A549 (cell line): ENCODE measurements around the gene F8.

ENCODE experiments used
- CBX8 ChIP-seq: fragments of 200-600 bp; sonication (generic); IDR thresholded peaks from 2 replicates; pipeline ENCODE4 v1.6.1; 2016
- CEBPB ChIP-seq, 2 experiments: fragments of >200 bp in 1 of 2; sonication (Bioruptor Twin) in 1 of 2; formaldehyde crosslinking in 1 of 2; IDR thresholded peaks; 2 replicates each; pipeline ENCODE4 v1.6.1; 2012 to 2016
- CTCF ChIP-seq: fragments of >200 bp; sonication (Bioruptor Twin); formaldehyde crosslinking; IDR thresholded peaks from 3 replicates; pipeline ENCODE4 v1.5.1; 2016
- JUNB ChIP-seq: fragments of >200 bp; sonication (Bioruptor Twin); formaldehyde crosslinking; IDR thresholded peaks from 2 replicates; pipeline ENCODE4 v1.6.1; 2016
- KDM1A ChIP-seq: fragments of 200-600 bp; sonication (generic); IDR thresholded peaks from 2 replicates; pipeline ENCODE4 v1.6.1; 2016; ENCODE audit warnings: low read depth, mild to moderate bottlenecking
- PBX3 ChIP-seq: IDR thresholded peaks from 2 replicates; pipeline ENCODE4 v1.6.1; 2012
- POLR2A ChIP-seq: IDR thresholded peaks from 2 replicates; pipeline ENCODE4 v1.6.1; 2012; ENCODE audit warnings: mild to moderate bottlenecking, low read length
- RAD21 ChIP-seq, 2 experiments: fragments of >200 bp in 1 of 2; sonication (Bioruptor Twin) in 1 of 2; formaldehyde crosslinking in 1 of 2; IDR thresholded peaks in 1 of 2; conservative IDR thresholded peaks in 1 of 2; 2 replicates in 1 of 2; 3 replicates in 1 of 2; pipeline ENCODE4 v1.6.1; 2012 to 2018; ENCODE audit warnings: inconsistent platforms in 1 of 2
- RFX5 ChIP-seq: fragments of 450-650 bp; IDR thresholded peaks from 2 replicates; pipeline ENCODE4 v1.7.1; 2014; ENCODE audit warnings: antibody characterized with exemption, mild to moderate bottlenecking, moderate library complexity
- SMC3 ChIP-seq: fragments of >200 bp; sonication (Bioruptor Twin); formaldehyde crosslinking; IDR thresholded peaks from 3 replicates; pipeline ENCODE4 v1.6.1; 2018; ENCODE audit warnings: inconsistent platforms
- TP53 ChIP-seq: fragments of 250-450 bp; sonication (Bioruptor Pico); IDR thresholded peaks from 2 replicates; pipeline ENCODE4 v1.5.0; 2021; ENCODE audit warnings: mild to moderate bottlenecking, moderate library complexity
- ZC3H11A ChIP-seq: fragments of 450-650 bp; IDR thresholded peaks from 2 replicates; pipeline ENCODE4 v1.6.1; 2014; ENCODE audit warnings: antibody characterized with exemption, mild to moderate bottlenecking
- TF ChIP-seq, protein P1 (sequence below): IDR thresholded peaks from 2 replicates; pipeline ENCODE4 v1.6.1; 2012
- TF ChIP-seq, protein P2 (sequence below): fragments of 200-600 bp; sonication (generic); IDR thresholded peaks from 2 replicates; pipeline ENCODE4 v1.6.1; 2016; ENCODE audit warnings: antibody characterized with exemption, mild to moderate bottlenecking, moderate library complexity

DNA sequence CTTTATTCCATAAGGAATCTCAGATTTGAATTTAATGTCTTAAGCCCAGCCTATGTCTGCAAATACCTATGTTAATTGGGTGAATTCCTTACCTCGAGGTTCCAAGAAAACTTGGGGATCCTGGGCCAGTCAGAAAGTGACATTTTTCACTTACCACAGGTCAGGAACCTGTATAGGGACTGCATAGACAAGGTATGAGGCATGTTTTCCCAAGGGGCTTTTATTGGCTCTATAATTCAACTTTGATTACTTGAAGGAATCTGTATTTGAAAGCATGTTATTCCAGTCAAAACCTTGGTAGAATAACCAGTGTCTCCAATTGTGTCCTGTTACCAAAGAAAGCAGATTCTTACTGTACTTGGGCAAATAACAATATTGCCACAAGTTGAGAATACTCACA, 208.7 kb downstream of the F8 start:
- TF ChIP-seq, protein P1, sequence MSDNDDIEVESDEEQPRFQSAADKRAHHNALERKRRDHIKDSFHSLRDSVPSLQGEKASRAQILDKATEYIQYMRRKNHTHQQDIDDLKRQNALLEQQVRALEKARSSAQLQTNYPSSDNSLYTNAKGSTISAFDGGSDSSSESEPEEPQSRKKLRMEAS: no peak
- TF ChIP-seq TP53 (CRISPR knock-in tag) (no peak), CTCF (no peak), POLR2A (no peak), JUNB (no peak), CBX8 (no peak), RAD21 (conservative IDR thresholded peaks at IDR 0.05 in 1 of 2, IDR thresholded peaks at IDR 0.05 in 1 of 2) (no peak), PBX3 (no peak), CEBPB (IDR thresholded peaks at IDR 0.05) (no peak), RFX5 (no peak), ZC3H11A (no peak), SMC3 (no peak), KDM1A (no peak)
- TF ChIP-seq, protein P2, sequence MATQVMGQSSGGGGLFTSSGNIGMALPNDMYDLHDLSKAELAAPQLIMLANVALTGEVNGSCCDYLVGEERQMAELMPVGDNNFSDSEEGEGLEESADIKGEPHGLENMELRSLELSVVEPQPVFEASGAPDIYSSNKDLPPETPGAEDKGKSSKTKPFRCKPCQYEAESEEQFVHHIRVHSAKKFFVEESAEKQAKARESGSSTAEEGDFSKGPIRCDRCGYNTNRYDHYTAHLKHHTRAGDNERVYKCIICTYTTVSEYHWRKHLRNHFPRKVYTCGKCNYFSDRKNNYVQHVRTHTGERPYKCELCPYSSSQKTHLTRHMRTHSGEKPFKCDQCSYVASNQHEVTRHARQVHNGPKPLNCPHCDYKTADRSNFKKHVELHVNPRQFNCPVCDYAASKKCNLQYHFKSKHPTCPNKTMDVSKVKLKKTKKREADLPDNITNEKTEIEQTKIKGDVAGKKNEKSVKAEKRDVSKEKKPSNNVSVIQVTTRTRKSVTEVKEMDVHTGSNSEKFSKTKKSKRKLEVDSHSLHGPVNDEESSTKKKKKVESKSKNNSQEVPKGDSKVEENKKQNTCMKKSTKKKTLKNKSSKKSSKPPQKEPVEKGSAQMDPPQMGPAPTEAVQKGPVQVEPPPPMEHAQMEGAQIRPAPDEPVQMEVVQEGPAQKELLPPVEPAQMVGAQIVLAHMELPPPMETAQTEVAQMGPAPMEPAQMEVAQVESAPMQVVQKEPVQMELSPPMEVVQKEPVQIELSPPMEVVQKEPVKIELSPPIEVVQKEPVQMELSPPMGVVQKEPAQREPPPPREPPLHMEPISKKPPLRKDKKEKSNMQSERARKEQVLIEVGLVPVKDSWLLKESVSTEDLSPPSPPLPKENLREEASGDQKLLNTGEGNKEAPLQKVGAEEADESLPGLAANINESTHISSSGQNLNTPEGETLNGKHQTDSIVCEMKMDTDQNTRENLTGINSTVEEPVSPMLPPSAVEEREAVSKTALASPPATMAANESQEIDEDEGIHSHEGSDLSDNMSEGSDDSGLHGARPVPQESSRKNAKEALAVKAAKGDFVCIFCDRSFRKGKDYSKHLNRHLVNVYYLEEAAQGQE: no peak
